ENCODE measurements around the gene SBNO1. TPM values are rescaled to one million over a fixed set of nuclear protein-coding genes. Genes with fewer than 3 reads are reported as not detected.

Gene SBNO1
- total RNA-seq, 2 experiments from 2014 or later = 44.3 to 45.4 TPM

- CTCF ChIA-PET = no interaction called here
- Mint-ChIP-seq H3K36me3 (ENCODE audit: low read depth) (peaks cover 31% of the 10 kb centered on the region), H3K9me3 (no peaks in the 10 kb centered on the region), H3K4me1 (ENCODE audit: low read depth) (peaks cover 11% of the 10 kb centered on the region), H3K4me3 (no peak overlapping the region), H3K27me3 (no peaks in the 10 kb centered on the region), H3K27ac (peak overlapping the region; percentile 9)
- intact Hi-C loops (cut with micrococcal nuclease) = no loop called here
- peak; percentile 34 for DNase-seq
- TF ChIP-seq CTCF (IDR thresholded peaks at IDR 0.05) = no peak
- POLR2A ChIA-PET = interaction anchor here (0.6 kb wide), 1 partner anchor 128 kb away, joined by 3 read pairs; no protein-coding TSS in a partner anchor
- no peak for ATAC-seq
Measured at GRCh38 chr12:123264642-123265041, 100.0 kb downstream of the SBNO1 start.

- no peak overlapping the region for H3K27ac Mint-ChIP-seq
- POLR2A ChIA-PET = no interaction called here
Measured at GRCh38 chr12:123263196-123263817, 101.3 kb downstream of the SBNO1 start.

GRCh38 chr12:123261196-123261595, 103.5 kb downstream of the SBNO1 start:
- H3K36me3 Mint-ChIP-seq (ENCODE audit: low read depth) = peaks cover 42% of the 10 kb centered on the region
- ATAC-seq = no peak
- intact Hi-C loops (cut with micrococcal nuclease) = no loop called here
- ChIA-PET CTCF (interaction anchor here (0.8 kb wide), 1 partner anchor 24 kb away, joined by 3 read pairs; no protein-coding TSS in a partner anchor), POLR2A (interaction anchor here (1.2 kb wide), 1 partner anchor 19 kb away, joined by 3 read pairs; no protein-coding TSS in a partner anchor)
- no peaks in the 10 kb centered on the region for H3K9me3 Mint-ChIP-seq
- TF ChIP-seq CTCF (IDR thresholded peaks at IDR 0.05) = no peak
- peaks cover 6% of the 10 kb centered on the region for H3K4me1 Mint-ChIP-seq (ENCODE audit: low read depth)
- DNase-seq = no peak
- no peak overlapping the region for H3K27ac Mint-ChIP-seq
- H3K4me3 Mint-ChIP-seq = no peak overlapping the region
- no peaks in the 10 kb centered on the region for H3K27me3 Mint-ChIP-seq

More at GRCh38 chr12:123263196-123263817, 101.3 kb downstream of the SBNO1 start:
- DNase-seq (no peak), ATAC-seq (no peak)
- Mint-ChIP-seq H3K9me3 (no peaks in the 10 kb centered on the region), H3K27me3 (no peaks in the 10 kb centered on the region), H3K4me3 (no peak overlapping the region), H3K36me3 (ENCODE audit: low read depth) (peaks cover 33% of the 10 kb centered on the region), H3K4me1 (ENCODE audit: low read depth) (peaks cover 8% of the 10 kb centered on the region)
- no peak for TF ChIP-seq CTCF (IDR thresholded peaks at IDR 0.05)
- CTCF ChIA-PET = no interaction called here
- intact Hi-C loops (cut with micrococcal nuclease) = no loop called here

GRCh38 chr12:123260081-123260480, 104.6 kb downstream of the SBNO1 start:
- H3K9me3 Mint-ChIP-seq = no peaks in the 10 kb centered on the region
- DNase-seq (no peak), ATAC-seq (no peak)
- peak overlapping the region; percentile 3 for H3K27ac Mint-ChIP-seq
- no peak overlapping the region for H3K4me3 Mint-ChIP-seq
- H3K27me3 Mint-ChIP-seq = no peaks in the 10 kb centered on the region
- peaks cover 48% of the 10 kb centered on the region for H3K36me3 Mint-ChIP-seq (ENCODE audit: low read depth)
- TF ChIP-seq CTCF (IDR thresholded peaks at IDR 0.05) = no peak
- peaks cover 8% of the 10 kb centered on the region for H3K4me1 Mint-ChIP-seq (ENCODE audit: low read depth)
- ChIA-PET POLR2A (no interaction called here), CTCF (no interaction called here)
- intact Hi-C loops (cut with micrococcal nuclease) = no loop called here

GRCh38 chr12:123258593-123258992, 106.1 kb downstream of the SBNO1 start:
- H3K27me3 Mint-ChIP-seq = no peaks in the 10 kb centered on the region
- H3K4me3 Mint-ChIP-seq = no peak overlapping the region
- POLR2A ChIA-PET = interaction anchor here (1.2 to 1.5 kb wide), 2 partner anchors 10 to 21 kb away, joined by 3 to 5 read pairs; no protein-coding TSS in a partner anchor
- ATAC-seq = no peak
- H3K27ac Mint-ChIP-seq = peak overlapping the region; percentile 30
- peaks cover 16% of the 10 kb centered on the region for H3K4me1 Mint-ChIP-seq (ENCODE audit: low read depth)
- intact Hi-C loops (cut with micrococcal nuclease) = no loop called here
- no peak for DNase-seq
- peaks cover 59% of the 10 kb centered on the region for H3K36me3 Mint-ChIP-seq (ENCODE audit: low read depth)
- H3K9me3 Mint-ChIP-seq = no peaks in the 10 kb centered on the region
- no peak for TF ChIP-seq CTCF (IDR thresholded peaks at IDR 0.05)
- CTCF ChIA-PET = interaction anchor here (0.8 kb wide), 1 partner anchor 17 kb away, joined by 3 read pairs; no protein-coding TSS in a partner anchor

All from activated CD8-positive, alpha-beta T cell treated with anti-CD3 and anti-CD28 coated beads for 36 hours (primary cell).